Cardiac ventricle fibroblast (primary cell): ENCODE measurements around the gene CPHXL. TPM values are rescaled to one million over a fixed set of nuclear protein-coding genes. Genes with fewer than 3 reads are reported as not detected.

Source experiments
- total RNA-seq: library from RNA; depleted of rRNA; stranded (reverse); fragments of >200 nt; gene quantifications from 2 replicates; pipeline ENCODE4 v1.2.3, GENCODE V29; 2015

The CPHXL gene
- total RNA-seq = not detected in 2 replicates

GRCh38 chr16:75726390-75726789, at the start of gene CPHXL:
Gene CPHXL, minus strand, starts transcription at chr16:75726490. Its CDS starts 48 bp downstream, at chr16:75726442.

GRCh38 chr16:75701361-75701760, 24.9 kb downstream of the CPHXL start, which contains the start of gene DUXB:
Gene DUXB, minus strand, starts transcription at chr16:75701461. Its CDS starts 43 bp downstream, at chr16:75701418.

GRCh38 chr16:75676909-75677308, 49.4 kb downstream of the CPHXL start, which contains the start of gene CPHXL2:
Gene CPHXL2, minus strand, starts transcription at chr16:75677009. Its CDS starts 10 bp downstream, at chr16:75676999.

Other genes with a start within 250 kb of the CPHXL start
- 0.54 and 0.56 TPM in 2 replicates for gene CHST6, start 231.0 kb downstream of the CPHXL start, total RNA-seq
- gene CHST5, start 190.4 kb downstream of the CPHXL start, total RNA-seq = 0.10 TPM in 1 of 2 replicates, not detected in the other
- gene TMEM231, start 170.2 kb downstream of the CPHXL start, total RNA-seq = 13.6 and 13.7 TPM in 2 replicates
- gene GABARAPL2, start 160.1 kb downstream of the CPHXL start, total RNA-seq = 64.1 and 72.2 TPM in 2 replicates
- 28.8 and 34.5 TPM in 2 replicates for gene ADAT1, start 103.2 kb downstream of the CPHXL start, total RNA-seq
- gene KARS1, start 78.8 kb downstream of the CPHXL start, total RNA-seq = 108 and 114 TPM in 2 replicates
- 43.9 and 53.4 TPM in 2 replicates for gene TERF2IP, start 78.7 kb downstream of the CPHXL start, total RNA-seq
- not detected in 2 replicates for gene CPHXL2, start 49.5 kb downstream of the CPHXL start, total RNA-seq
- not detected in 2 replicates for gene DUXB, start 25.0 kb downstream of the CPHXL start, total RNA-seq